Measurements from ENCODE around the gene TAAR8. TPM values are rescaled to one million over a fixed set of nuclear protein-coding genes. Genes with fewer than 3 reads are reported as not detected.

TAAR8 gene
- total and polyA plus RNA-seq, 2 of the 13 experiments (the other 11 are each of a cell fraction or from before 2014, with no cell fraction given), result 0.07 TPM; not detected in 1

DNA sequence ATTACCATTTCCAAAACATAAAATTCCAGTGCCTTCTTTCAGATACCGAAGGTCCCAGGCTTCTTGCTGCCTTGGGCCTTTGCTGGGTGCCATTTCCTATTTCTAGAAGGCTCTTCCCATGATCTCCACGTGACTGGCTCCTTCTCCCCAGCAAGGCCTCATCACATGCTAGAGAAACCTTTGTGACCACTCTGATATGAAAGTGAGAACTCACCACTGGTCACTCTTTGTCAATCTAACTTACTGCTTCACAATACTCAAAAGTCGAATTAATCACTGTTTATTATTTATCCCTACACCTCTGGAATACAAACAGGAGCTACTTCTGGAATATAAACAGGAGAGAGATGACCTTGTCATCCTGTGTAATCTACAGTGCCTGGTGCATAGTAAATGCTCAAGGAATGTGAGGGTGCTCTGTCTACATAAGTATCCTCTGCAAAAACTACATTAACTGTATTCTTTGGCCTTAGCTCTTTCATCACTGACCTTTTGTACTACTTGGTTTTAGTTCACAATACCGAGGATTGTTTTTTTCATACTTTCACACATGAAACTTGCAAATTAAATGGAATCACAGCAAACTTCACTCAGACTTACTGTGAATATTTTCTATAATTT, 41.2 kb upstream of the TAAR8 start (continued):
- TF ChIP-seq, protein P1, sequence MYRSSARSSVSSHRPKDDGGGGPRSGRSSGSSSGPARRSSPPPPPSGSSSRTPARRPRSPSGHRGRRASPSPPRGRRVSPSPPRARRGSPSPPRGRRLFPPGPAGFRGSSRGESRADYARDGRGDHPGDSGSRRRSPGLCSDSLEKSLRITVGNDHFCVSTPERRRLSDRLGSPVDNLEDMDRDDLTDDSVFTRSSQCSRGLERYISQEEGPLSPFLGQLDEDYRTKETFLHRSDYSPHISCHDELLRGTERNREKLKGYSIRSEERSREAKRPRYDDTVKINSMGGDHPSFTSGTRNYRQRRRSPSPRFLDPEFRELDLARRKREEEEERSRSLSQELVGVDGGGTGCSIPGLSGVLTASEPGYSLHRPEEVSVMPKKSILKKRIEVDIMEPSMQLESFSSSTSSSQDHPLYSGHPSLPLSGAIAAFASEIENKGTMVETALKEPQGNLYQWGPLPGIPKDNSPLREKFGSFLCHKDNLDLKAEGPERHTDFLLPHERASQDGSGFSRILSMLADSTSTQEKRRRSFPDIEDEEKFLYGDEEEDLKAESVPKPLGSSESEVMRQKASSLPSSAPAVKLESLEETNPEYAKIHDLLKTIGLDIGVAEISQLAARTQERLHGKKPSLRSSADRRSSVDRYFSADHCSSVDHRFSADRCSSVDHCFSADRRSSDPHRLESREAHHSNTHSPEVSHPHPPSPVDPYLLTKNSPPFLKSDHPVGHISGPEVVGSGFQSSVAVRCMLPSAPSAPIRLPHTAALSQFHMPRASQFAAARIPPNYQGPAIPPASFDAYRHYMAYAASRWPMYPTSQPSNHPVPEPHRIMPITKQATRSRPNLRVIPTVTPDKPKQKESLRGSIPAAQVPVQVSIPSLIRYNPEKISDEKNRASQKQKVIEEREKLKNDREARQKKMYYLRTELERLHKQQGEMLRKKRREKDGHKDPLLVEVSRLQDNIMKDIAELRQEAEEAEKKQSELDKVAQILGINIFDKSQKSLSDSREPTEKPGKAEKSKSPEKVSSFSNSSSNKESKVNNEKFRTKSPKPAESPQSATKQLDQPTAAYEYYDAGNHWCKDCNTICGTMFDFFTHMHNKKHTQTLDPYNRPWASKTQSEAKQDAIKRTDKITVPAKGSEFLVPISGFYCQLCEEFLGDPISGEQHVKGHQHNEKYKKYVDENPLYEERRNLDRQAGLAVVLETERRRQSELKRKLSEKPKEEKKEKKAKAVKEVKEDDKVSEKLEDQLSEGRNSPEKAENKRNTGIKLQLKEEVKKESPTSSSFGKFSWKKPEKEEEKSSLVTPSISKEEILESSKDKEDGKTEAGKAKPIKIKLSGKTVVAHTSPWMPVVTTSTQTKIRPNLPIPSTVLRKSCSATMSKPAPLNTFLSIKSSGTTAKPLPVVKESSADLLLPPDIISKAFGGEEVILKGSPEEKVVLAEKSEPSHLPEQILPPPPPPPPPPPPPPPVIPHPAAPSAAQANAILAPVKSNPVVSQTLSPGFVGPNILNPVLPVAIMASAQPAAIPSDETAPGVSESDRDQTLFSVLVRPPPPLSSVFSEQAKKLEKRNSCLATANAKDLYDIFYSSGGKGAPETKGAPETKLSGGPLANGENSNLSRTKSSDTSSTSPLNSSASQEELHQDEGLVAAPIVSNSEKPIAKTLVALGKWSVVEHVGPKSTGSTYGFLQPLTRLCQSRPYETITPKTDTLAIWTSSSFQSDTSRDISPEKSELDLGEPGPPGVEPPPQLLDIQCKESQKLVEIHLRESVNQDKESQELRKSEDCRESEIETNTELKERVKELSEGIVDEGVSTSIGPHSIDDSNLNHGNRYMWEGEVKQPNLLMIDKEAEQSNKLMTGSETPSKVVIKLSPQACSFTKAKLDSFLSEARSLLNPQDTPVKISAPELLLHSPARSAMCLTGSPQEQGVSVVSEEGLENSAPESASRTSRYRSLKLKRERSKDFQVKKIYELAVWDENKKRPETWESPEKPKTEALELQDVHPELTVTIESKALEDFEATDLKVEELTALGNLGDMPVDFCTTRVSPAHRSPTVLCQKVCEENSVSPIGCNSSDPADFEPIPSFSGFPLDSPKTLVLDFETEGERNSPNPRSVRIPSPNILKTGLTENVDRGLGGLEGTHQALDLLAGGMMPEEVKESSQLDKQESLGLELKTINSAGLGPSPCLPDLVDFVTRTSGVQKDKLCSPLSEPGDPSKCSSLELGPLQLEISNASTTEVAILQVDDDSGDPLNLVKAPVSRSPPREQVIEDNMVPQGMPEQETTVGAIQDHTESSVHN (CRISPR knock-in tag; IDR thresholded peaks at IDR 0.05), result no peak
- TF ChIP-seq, protein P2, sequence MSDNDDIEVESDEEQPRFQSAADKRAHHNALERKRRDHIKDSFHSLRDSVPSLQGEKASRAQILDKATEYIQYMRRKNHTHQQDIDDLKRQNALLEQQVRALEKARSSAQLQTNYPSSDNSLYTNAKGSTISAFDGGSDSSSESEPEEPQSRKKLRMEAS (IDR thresholded peaks at IDR 0.05), result peak; percentile 64
- TF ChIP-seq, protein P3, sequence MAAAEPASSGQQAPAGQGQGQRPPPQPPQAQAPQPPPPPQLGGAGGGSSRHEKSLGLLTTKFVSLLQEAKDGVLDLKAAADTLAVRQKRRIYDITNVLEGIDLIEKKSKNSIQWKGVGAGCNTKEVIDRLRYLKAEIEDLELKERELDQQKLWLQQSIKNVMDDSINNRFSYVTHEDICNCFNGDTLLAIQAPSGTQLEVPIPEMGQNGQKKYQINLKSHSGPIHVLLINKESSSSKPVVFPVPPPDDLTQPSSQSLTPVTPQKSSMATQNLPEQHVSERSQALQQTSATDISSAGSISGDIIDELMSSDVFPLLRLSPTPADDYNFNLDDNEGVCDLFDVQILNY (CRISPR knock-in tag; conservative IDR thresholded peaks at IDR 0.05), result no peak
- TF ChIP-seq, protein P4, sequence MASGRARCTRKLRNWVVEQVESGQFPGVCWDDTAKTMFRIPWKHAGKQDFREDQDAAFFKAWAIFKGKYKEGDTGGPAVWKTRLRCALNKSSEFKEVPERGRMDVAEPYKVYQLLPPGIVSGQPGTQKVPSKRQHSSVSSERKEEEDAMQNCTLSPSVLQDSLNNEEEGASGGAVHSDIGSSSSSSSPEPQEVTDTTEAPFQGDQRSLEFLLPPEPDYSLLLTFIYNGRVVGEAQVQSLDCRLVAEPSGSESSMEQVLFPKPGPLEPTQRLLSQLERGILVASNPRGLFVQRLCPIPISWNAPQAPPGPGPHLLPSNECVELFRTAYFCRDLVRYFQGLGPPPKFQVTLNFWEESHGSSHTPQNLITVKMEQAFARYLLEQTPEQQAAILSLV (CRISPR knock-in tag; IDR thresholded peaks at IDR 0.05; ENCODE audit: borderline replicate concordance), result no peak
- peak; percentile 81; the same call in 1 of the 2 replicates for TF ChIP-seq ZKSCAN8 (CRISPR knock-in tag; IDR thresholded peaks at IDR 0.05; ENCODE audit: borderline replicate concordance)
- no peak for TF ChIP-seq SIX1 (CRISPR knock-in tag; IDR thresholded peaks at IDR 0.05; ENCODE audit: borderline replicate concordance)
- no peak for TF ChIP-seq ZBTB7B (CRISPR knock-in tag; IDR thresholded peaks at IDR 0.05)
- no peak for TF ChIP-seq NONO (IDR thresholded peaks at IDR 0.05)
- no peak for TF ChIP-seq NONO (CRISPR knock-in tag; conservative IDR thresholded peaks at IDR 0.05)
- 0 out of 2 replicates have a peak, but pooled peaks have one; percentile 26 for TF ChIP-seq MIER3 (CRISPR knock-in tag; IDR thresholded peaks at IDR 0.05; ENCODE audit: borderline replicate concordance)
- no peak for TF ChIP-seq PCBP2 (optimal IDR thresholded peaks at IDR 0.05; ENCODE audit: low read depth, low read length, poor library complexity, severe bottlenecking)
- no peak for TF ChIP-seq ZNF761 (CRISPR knock-in tag; conservative IDR thresholded peaks at IDR 0.05)
- TF ChIP-seq TSC22D2 (CRISPR knock-in tag; IDR thresholded peaks at IDR 0.05; ENCODE audit: borderline replicate concordance), result no peak
- TF ChIP-seq, protein P5, sequence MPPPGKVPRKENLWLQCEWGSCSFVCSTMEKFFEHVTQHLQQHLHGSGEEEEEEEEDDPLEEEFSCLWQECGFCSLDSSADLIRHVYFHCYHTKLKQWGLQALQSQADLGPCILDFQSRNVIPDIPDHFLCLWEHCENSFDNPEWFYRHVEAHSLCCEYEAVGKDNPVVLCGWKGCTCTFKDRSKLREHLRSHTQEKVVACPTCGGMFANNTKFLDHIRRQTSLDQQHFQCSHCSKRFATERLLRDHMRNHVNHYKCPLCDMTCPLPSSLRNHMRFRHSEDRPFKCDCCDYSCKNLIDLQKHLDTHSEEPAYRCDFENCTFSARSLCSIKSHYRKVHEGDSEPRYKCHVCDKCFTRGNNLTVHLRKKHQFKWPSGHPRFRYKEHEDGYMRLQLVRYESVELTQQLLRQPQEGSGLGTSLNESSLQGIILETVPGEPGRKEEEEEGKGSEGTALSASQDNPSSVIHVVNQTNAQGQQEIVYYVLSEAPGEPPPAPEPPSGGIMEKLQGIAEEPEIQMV (CRISPR knock-in tag; IDR thresholded peaks at IDR 0.05; ENCODE audit: low read depth), result no peak
- no peak for TF ChIP-seq ZSCAN20 (CRISPR knock-in tag; IDR thresholded peaks at IDR 0.05; ENCODE audit: borderline replicate concordance)
- TF ChIP-seq ZNF790 (CRISPR knock-in tag; IDR thresholded peaks at IDR 0.05; ENCODE audit: borderline replicate concordance), result no peak
- TF ChIP-seq ZNF180 (CRISPR knock-in tag; IDR thresholded peaks at IDR 0.05; ENCODE audit: borderline replicate concordance, low read depth), result no peak

Measured in HepG2 (cell line).